Fibroblast of peridontal ligament (primary cell): Measurements from ENCODE around the gene MIB2.
A peak's percentile ranks its signal among the peaks of the same experiment; 100 is the strongest.

ENCODE experiments used
- DNase-seq: peaks from one replicate; pipeline ENCODE4 v3.0.0-alpha.2; 2010; ENCODE audit errors: extremely low read depth

MIB2 gene

DNA sequence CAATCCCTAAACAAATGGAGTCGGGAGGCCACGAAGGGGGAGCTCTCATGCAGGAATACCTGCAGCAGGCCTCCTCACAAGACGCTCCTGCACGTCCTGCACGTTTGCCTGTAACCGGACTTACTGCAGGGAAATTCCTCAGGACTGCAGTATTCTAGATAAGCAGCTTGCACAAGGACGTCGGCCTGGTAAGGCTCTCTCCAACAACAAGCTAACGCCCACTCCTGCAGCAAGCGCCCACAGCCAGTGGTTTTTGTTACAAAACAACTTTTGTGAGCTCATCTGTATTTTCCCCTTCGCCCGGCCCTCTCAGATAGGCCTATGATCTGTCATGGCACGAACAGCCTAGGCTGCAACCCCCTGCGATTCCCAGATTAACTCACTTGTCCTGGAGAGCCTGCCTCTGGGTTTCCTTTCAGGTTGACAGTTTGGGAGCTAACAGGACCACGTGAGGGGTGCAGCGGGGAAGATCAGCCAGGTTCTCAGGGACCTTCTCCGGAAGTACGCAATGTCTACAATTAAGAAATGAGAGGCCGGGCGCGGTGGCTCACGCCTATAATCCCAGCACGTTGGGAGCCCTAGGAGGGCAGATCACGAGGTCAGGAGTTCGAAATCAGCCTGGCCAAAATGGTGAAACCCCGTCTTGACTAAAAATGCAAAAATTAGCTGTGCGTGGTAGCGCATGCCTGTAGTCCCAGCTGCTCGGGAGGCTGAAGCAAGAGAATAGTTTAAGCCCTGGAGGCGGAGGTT, 921 bp upstream of the MIB2 start:
- peak; percentile 82 for DNase-seq

DNA sequence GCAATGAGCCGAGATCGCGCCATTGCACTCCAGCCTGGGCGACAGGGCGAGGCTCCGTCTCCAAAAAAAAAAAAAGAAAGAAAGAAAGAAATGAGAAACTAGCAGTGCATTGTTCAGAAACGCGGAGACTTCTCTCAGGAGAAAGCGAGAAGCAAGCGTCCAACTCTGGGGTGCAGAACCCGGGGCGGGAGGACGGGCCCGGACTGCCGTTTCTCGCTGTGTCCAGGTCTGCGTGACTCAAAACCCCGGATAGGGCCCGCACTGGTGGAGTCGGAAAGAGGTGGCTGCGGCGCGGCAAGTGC, 395 bp upstream of the MIB2 start:
- no peak for DNase-seq

DNA sequence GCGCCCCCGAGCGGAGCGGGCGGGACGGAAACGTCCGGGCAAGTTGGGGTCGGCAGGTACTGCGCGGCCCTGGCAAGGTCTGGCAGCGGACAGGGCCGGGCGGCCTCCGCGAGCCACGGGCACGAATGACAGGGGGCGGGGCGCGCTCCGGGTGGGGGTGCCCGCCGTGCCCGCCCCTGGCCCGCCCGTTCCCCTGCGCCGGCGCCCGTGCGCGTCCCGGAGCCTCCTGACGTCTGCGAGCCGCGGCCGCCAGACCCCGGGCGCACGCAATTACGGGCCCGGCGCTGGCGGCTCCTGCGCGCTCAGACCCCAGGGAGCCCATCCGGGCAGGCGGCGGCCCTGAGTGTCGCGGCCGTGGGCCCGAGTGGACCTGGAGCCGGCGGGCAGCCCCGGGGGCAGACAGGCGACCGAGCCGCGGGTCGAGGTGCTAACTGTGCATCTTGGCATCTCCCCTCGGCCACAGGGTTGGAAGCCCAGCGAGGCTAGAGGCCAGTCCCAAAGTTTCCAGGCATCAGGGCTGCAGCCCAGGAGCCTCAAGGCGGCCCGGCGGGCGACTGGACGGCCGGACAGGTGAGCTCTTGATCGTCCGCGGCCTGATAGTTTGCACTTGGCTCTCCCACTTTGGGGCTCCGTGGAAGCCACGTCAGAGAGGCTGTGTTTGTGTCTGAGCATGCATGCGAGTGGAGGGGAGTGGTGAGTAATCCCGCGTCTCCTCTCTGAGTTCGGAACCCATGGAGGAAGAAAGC, 918 bp downstream of the MIB2 start:
- no peak for DNase-seq

DNA sequence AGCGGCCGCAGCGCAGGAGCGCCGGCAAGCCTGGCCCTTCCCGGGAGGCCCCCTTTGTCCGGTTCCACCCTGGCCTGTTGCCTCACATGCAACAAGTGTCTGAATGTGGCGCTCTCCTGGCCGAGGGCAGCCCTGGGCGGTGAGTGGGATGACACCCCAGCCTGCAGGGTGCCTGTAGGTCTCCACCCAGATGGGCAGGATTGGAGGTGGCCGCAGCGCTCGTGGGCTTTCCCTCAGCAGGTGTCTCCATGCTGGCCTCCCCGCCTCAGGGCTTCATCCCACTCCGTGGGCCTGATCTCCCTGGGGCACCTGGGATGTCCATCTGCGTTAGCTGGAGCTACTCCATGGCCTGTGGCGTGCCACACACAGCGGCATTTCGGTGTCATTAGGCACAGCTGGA, 1.5 kb downstream of the MIB2 start:
- DNase-seq: no peak

DNA sequence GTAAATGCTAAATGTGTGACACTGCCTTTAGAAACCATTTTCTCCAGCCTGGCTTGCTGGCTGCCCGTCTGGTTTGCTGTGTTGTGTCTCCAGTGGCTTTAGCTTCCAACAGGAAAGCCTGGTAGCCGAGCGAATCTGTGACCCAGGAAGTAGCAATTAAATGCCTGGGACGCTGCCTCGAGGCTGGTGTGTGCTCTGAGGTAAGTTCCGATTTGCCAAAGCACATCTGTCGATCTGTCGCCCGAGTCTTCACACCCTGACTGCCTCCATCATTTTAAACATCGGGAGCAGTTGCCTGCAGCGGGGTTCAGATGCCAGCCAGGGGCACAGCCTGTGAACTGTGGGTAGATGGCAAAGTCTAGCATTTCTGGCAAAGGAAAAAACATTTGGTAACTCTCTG, 2.2 kb downstream of the MIB2 start:
- DNase-seq: no peak

DNA sequence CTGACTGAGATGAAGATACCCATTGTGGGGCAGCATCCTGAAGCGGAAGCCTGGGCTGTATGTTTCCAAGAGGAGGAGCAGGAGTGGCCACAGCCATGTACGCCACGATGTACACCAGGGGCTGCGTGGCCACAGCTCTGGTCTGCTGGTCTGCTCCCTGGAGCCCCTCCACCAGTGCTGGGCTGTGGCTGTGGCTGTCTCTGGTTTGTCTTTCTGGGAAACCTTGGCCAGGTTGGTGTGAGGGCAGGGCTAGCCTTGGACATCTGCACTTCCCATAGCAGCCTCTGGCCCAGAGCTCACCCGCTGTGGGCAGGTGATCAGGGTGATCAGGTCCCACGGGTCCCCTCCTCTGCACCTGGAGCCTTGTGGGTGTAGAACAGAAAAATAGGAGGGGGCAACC, 2.6 kb downstream of the MIB2 start:
- no peak for DNase-seq

DNA sequence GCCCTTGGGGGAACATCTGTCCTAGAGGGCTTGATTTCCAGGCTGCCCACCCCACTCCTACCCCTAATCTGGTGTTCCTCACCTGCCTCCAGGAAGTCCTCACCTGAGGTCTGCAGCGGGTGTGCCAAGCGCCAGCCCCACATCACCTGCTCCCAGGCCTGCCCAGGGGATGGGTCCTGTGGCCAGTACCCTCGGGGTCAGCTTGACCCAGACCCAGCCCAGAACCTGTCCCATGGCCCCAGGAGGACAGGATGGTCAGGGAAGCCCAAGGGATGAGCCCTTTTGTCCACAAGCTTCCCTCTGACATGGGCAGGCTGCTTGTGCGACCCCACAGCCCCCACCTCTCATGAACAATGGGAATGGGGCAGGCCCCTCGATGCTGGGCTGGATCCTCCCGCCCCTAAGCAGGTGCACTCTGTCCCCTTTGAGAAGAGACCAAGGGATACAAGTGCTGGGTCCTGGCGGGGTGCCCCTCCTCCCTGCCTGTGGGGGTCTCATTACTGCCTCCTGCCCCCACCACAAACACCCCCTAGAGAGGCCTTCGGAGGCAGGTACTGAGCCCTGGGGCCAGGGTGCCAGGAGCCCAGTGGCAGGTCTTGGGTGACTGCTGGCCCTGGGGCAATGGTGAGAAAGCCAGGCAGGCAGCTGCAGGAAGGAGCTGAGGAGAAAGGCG, 3.2 kb downstream of the MIB2 start:
- DNase-seq: no peak

DNA sequence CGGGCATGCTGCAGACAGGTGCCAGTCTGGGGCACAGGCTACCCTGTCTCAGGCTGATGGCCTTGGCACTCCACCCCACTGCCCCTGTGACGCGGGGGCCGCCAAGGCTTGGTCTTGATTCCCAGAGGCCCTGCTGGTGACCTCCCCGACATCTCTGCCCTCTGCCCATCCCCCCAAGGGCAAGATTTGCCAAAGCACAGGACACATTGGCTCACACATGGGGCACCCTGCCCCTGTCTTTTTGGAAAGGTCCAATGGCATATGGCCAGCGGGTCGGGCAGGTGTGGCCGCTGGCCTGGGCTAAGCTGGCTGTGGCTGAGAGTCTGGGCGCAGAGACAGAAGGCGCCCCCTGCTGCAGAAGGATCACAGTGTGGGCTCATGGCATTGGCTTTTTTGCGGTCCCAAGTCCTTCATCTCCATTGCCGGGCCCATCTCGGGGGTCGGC, 4.6 kb downstream of the MIB2 start:
- no peak for DNase-seq

DNA sequence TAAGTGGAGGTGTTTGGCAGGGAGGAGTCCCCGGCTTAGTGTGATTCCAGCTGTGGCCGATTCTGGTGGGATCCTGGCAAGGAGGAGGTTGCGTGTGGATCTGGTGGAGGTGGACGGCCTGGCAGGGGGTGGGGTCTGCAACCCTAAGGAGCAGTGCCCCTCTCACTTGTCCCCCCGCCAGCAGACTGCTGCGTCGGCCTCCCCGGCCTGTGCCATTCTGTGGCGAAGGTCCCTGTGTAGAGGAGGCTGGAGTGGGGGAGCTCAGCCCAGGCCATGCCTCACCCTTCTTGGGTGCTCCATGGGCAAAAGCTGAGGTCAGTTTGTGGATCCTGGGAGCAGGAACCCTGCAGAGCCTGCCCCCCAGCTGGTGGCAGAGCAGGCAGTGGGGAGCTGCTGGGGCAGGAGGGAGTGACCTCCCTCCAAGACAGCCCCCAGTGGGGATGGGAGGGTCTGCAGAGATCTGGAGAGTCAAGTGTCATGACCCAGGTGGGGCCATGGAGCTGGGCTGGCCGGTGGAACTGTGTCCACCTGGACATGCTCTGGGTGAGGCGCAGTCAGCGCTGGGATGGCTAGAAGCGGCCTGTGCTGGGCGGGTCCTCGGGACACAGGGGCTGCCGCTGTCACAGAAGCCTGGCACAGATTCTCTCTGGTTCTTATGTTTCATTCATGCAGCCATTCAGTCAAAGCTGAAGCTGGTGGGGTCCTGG, 5.3 kb downstream of the MIB2 start:
- no peak for DNase-seq

DNA sequence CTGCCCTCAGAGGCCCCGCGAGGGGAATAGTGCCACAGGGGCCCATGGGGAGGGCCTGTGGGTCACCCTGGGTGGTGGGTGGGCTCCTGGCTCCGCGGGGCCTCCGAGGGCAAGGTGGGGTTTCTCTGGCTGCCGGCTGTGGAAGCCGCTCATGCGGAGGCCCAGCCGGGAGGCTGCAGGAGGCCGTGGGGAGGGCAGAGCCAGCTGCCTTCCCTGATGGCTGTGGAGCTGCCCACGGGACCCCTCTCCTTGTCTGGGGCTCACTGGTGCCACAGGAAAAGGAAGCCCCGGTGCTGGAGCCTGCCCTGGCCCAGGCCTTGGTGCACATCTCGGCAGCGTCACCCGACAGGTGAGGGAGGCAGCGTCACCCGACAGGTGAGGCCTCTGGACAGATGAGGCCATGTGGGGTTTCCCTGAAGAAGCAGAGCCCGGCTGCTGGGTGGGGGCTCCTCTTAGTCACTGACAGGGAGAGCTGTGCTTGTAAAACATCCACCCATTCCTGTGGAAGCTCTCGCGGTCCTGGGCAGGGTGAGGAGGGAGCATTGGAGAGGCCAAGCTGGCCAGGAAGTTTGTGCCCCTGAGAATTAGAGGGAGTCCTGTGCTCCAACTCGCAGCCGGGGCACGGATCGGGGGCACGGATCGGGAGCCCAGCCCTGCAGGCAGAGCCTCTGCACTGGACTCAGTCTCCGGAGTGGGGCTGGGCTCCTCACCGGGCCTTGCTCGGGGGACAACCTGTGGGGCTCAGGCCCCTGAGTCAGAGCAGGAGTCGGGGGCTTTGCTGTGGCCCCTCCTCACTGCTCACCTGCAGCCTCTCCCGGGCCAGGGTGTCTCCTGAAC, 6.1 kb downstream of the MIB2 start:
- DNase-seq: no peak

DNA sequence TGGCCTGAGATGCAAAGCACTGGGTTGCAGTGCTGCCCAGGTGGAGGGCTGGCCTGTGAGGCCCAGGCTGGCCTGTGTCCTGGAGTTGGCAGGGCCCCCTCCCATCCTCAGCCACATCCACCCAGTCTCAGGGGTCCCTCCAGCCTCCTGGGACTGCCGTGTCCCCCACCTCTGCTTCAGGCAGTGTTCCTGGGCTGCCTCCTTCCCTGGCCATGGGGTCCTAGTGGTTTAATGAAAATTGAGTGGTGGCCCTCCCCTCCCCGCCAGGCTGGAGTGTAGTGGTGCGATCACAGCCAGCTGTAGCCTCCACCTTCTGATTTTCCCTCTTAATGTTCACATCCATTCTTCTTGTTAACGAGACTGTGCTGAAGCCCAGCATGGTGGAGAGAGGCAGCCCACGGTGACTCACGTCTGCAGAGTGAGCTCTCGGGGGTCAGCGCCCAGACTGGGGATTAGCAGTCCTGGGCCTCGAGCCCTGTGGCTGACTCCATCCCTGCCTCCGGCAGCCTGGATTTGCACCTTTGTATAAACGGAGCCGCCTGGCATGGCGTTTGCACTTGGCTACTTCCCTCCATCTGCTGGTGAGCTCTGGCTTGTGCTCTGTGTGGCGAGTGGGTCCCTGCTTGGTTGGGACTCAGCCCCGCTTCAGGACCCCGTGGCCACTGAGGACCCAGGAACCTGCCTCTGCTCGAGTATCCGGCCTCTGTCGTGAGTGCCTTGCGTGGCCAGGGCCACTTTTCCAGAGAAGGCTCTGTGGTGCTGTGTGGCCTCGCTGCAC, 6.9 kb downstream of the MIB2 start:
- no peak for DNase-seq

DNA sequence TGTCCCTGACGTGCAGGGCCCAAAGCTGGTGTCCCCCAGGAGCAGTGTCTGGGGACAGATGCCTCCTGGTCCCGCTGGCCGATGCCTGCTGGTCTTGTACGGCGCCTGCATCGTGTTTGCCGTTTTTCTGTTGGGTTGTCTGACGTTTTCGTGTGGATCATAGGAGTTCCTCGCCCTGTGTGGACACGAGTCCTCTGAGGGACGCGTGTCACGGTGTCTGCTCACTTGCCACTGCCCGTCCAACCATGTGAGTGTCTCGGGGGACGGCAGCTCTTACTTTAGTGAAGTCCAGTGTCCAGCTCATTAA, 7.4 kb downstream of the MIB2 start:
- DNase-seq: no peak

DNA sequence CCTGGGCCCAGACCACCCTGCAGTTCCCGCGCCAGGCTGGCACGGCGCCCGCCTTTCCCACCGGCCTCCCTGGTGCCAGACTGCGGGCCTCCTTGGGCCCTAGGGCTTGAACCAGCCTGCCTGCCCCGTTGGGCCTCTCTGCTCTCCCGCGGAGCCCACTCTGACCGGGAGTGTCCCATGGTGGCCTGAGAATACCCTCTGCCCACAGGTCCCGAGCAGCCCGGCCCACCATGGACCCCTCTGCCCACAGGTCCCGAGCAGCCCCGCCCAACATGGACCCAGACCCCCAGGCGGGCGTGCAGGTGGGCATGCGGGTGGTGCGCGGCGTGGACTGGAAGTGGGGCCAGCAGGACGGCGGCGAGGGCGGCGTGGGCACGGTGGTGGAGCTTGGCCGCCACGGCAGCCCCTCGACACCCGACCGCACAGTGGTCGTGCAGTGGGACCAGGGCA, 7.9 kb downstream of the MIB2 start:
- DNase-seq: no peak

DNA sequence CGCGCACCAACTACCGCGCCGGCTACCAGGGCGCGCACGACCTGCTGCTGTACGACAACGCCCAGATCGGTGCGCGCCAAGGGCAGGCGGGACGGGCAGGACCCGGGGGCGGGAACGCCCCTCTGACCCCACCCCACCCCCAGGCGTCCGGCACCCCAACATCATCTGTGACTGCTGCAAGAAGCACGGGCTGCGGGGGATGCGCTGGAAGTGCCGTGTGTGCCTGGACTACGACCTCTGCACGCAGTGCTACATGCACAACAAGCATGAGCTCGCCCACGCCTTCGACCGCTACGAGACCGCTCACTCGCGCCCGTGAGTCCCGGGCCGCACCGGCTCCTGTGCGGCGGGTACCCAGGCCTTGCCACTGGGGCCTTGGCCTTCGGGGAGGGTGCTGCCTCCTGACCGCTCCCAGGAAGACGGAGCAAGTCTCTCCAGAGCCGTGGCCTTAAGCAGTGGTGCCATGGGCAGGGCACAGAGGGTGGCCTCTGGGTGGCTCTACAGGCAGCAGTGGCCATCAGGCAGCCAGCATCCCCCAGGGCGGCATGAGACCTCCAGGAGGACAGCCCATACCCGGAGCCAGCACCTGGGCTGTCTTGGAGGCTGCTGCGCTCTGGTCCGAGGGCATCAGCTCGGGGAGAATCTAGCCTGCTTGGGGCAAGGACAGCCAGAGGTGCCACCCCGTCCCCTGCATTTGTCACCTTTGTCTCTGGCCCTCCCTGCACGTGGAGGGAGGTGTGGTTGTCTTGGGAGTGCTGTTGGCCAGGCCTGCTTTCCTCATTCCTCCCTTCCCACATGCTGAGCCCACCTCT, 8.5 kb downstream of the MIB2 start:
- no peak for DNase-seq

DNA sequence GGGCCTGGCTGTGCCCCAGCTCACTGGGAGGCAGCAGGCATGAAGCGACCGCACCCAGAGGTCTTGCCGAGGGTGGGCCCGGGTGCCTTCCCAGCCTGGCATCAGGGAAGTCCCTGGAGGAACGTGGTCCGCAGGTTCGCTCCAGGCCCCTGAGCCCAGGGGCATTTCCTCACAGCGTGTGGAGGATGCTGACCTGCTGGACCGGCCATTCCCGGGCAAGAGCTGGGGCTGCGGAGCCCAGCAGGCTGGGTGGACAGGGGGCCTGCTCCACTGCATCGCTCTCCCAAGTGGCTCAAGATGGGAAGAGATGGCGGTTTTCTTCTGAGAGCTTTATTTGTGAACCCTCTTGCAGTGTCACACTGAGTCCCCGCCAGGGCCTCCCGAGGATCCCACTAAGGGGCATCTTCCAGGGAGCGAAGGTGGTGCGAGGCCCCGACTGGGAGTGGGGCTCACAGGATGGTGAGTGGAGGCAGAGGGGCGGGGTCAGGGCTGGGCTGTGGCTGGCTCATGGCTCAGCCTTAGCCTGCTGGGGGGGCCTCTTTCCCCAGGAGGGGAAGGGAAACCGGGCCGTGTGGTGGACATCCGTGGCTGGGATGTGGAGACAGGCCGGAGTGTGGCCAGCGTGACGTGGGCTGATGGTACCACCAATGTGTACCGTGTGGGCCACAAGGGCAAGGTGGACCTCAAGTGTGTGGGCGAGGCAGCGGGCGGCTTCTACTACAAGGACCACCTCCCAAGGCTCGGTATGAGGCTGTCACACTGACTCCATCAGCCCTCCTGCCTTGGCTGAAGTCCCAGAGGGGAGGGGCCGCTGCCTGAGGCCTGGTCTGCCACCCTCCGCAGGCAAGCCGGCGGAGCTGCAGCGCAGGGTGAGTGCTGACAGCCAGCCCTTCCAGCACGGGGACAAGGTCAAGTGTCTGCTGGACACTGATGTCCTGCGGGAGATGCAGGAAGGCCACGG, 9.4 kb downstream of the MIB2 start:
- DNase-seq: no peak

DNA sequence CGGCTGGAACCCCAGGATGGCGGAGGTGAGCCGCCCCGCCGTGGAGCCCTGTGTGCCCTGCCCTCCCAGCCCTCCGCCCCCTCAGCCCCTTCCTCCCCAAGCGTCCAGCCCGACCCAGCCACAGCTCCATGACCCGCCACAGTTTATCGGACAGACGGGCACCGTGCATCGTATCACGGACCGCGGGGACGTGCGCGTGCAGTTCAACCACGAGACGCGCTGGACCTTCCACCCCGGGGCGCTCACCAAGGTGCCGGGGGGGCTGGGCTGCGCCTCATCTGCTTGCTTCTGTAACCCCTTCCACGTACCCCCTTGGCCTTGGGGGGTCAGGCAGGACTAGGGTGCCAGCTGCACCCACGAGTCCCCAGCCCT, 10.1 kb downstream of the MIB2 start:
- no peak for DNase-seq

DNA sequence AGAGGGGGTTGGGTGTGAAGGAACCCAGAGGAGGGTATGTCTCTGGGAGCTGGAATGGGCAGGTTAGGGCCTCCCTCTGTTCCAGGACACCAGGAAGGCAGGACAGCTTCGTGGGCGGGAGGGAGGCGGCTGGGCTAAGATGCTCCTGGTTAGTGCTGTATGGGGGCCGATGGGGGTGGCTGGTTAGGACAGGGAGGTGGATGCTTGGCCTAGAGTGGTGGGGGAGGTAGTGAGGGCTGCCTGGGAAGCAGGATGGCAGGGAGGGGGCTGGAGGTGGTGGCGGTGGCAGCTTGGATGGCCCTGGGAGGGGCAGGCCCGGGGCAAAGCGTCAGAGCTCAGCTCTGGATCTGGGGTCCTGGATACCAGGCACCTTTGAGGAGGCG, 10.5 kb downstream of the MIB2 start:
- no peak for DNase-seq

DNA sequence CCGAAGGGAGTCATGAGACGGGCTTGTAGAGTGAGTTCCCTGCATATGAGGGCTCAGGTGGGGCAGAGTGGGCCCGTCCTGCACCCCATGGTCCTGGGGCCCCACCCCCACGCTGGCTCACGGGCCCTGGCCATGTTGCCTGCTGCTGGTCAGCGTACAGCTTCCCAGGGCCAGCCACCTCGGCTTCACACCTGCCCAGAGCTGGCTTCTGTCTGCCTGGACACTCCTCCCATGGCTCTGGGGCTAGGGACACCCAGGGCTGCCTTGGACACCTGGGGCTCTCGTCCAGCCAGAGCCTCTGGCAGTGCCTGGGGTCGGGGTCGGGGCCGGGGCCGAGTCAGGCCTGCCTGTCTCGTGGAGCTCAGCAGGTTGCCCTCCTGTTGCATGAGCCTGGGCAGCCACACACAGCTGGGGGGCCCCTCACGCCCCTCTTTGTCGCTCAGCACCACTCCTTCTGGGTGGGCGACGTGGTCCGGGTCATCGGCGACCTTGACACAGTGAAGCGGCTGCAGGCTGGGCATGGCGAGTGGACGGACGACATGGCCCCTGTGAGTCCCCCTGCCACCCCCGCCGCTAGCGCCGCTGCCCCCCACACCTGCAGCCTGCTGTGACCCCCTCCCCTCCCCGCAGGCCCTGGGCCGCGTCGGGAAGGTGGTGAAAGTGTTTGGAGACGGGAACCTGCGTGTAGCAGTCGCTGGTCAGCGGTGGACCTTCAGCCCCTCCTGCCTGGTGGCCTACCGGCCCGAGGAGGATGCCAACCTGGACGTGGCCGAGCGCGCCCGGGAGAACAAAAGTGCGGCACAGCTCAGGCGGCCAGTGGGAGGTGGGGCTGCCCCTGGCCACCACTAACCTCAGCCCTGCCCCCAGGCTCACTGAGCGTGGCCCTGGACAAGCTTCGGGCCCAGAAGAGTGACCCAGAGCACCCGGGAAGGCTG, 11.2 kb downstream of the MIB2 start:
- no peak for DNase-seq
